Esophagus squamous epithelium (tissue), 5 donors: ENCODE results near the gene HNRNPC. TPM values are rescaled to one million over a fixed set of nuclear protein-coding genes. Genes with fewer than 3 reads are reported as not detected.
"Not testable (repeated sequence)": the region's sequence is repeated elsewhere in the genome, so short reads cannot be mapped to it uniquely, and the experiment has no call there.

ENCODE experiments used
- DNase-seq: peaks from one replicate; lab custom pipeline; 2025; lab: John Stamatoyannopoulos, UW
- H3K27ac ChIP-seq, 4 donors: fragments of 200-600 bp; sonication (generic); one replicate each; pipeline ENCODE4 v1.5.1; 2016 to 2019; ENCODE audit warnings: mild to moderate bottlenecking in 1 of 4
- H3K27me3 ChIP-seq, 4 donors: fragments of 200-600 bp; sonication (generic); 1 replicate in 3 of 4; 2 replicates in 1 of 4; pipeline versions ENCODE4 v1.5.1 to v1.6.0; 2017 to 2021; ENCODE audit warnings: antibody characterized with exemption in 1 of 4
- H3K36me3 ChIP-seq, 3 donors: fragments of 200-600 bp; sonication (generic); one replicate each; pipeline ENCODE4 v1.5.1; 2016 to 2019
- H3K4me1 ChIP-seq, 3 donors: fragments of 200-600 bp; sonication (generic); one replicate each; pipeline ENCODE4 v1.5.1; 2017 to 2019
- H3K4me3 ChIP-seq, 4 donors: fragments of 200-600 bp; sonication (generic); 1 replicate in 3 of 4; 2 replicates in 1 of 4; pipeline ENCODE4 v1.5.1; 2016 to 2019; ENCODE audit warnings: mild to moderate bottlenecking in 2 of 4, moderate library complexity in 1 of 4
- H3K9me3 ChIP-seq, 3 donors: fragments of 200-600 bp; sonication (generic); one replicate each; pipeline ENCODE4 v1.5.1; 2016 to 2019
- CTCF ChIP-seq, 6 experiments: fragments of 450-650 bp in 4 of 6; fragments of 200-600 bp in 2 of 6; sonication (generic) in 2 of 6; IDR thresholded peaks; one replicate each; pipeline ENCODE4 v1.5.1; 2016 to 2019; ENCODE audit warnings: antibody characterized with exemption in 6 of 6, mild to moderate bottlenecking in 4 of 6, moderate library complexity in 4 of 6
- POLR2A ChIP-seq, 4 donors: fragments of 450-650 bp; IDR thresholded peaks; one replicate each; pipeline ENCODE4 v1.6.1; 2017; ENCODE audit warnings: antibody characterized with exemption in 4 of 4, mild to moderate bottlenecking in 4 of 4, moderate library complexity in 3 of 4
- WGBS, 2 donors: methylation state at CpG; one replicate each; pipeline ENCODE4 v1.1.5; 2018; 5-methylcytosine and 5-hydroxymethylcytosine counted together
- intact Hi-C: fragments of 100-400 bp; cut with DNase I; formaldehyde crosslinking; loops from one replicate; pipeline ENCODE4 v1.15.0; 2022
- total RNA-seq, 4 donors: library from RNA; depleted of rRNA; stranded (reverse); fragments of >200 nt; gene quantifications; one replicate each; pipeline ENCODE4 v1.1.0, GENCODE V29; 2016
- donor health status: DM: yes; HTN: yes; CAD: no.

The HNRNPC gene
- total RNA-seq, 4 donors from 2014 or later: 252 to 651 (median 476) TPM

- no peak for DNase-seq
- H3K27me3 ChIP-seq: no peaks in the 10 kb centered on the region
- 28 to 40% methylated on average over 7 of the region's 7 CpGs for WGBS, 2 donors
- H3K4me3 ChIP-seq: peak overlapping the region in 1 of 4 donors; percentile 13
- peaks cover 11 to 90% (median 43%) of the 10 kb centered on the region in 3 donors for H3K4me1 ChIP-seq
- H3K36me3 ChIP-seq: peaks cover 4 to 98% (median 4%) of the 10 kb centered on the region in 3 donors
- no peaks in the 10 kb centered on the region for H3K9me3 ChIP-seq
- no peak for TF ChIP-seq CTCF (IDR thresholded peaks at IDR 0.05)
- TF ChIP-seq POLR2A (IDR thresholded peaks at IDR 0.05): no peak
- no peak overlapping the region for H3K27ac ChIP-seq
- intact Hi-C loops: loop anchor here (10.0 kb wide), 1 partner anchor 127 kb away; the partner anchor contains the start of gene SUPT16H
These were observed 11.8 kb downstream of the HNRNPC start for GRCh38 chr14:21257394-21257909.

- intact Hi-C loops: loop anchor here (10.0 kb wide), 1 partner anchor 128 kb away; the partner anchor contains the start of gene SUPT16H
- no peak overlapping the region for H3K4me3 ChIP-seq
- H3K9me3 ChIP-seq: no peaks in the 10 kb centered on the region
- H3K4me1 ChIP-seq: peaks cover 14 to 90% (median 42%) of the 10 kb centered on the region in 3 donors
- H3K36me3 ChIP-seq: peaks cover 0 to 98% (median 8%) of the 10 kb centered on the region in 3 donors
- no peak for DNase-seq
- TF ChIP-seq CTCF (IDR thresholded peaks at IDR 0.05) (no peak), POLR2A (IDR thresholded peaks at IDR 0.05) (no peak)
- H3K27me3 ChIP-seq: no peaks in the 10 kb centered on the region
- whole genome bisulfite sequencing, 2 donors: 79 to 84% methylated on average over 9 to 10 of the region's 10 CpGs
- H3K27ac ChIP-seq: no peak overlapping the region
These were observed 12.5 kb downstream of the HNRNPC start for GRCh38 chr14:21256539-21257393.

GRCh38 chr14:21256102-21256447 lies 13.2 kb downstream of the HNRNPC start:
- DNase-seq, H3K9me3 ChIP-seq, H3K27me3 ChIP-seq, H3K27ac ChIP-seq, H3K4me3 ChIP-seq: not testable (repeated sequence)
- Histone ChIP-seq H3K36me3 (peaks cover 0 to 98% (median 13%) of the 10 kb centered on the region in 3 donors), H3K4me1 (peaks cover 14 to 84% (median 38%) of the 10 kb centered on the region in 3 donors)
- WGBS, 2 donors: 70 to 79% methylated on average over 8 of the region's 8 CpGs
- intact Hi-C loops: loop anchor here (10.0 kb wide), 1 partner anchor 129 kb away; the partner anchor contains the start of gene SUPT16H

- no peak for DNase-seq
- Histone ChIP-seq H3K36me3 (peaks cover 0 to 98% (median 18%) of the 10 kb centered on the region in 3 donors), H3K4me1 (peaks cover 14 to 79% (median 38%) of the 10 kb centered on the region in 3 donors), H3K27me3 (no peaks in the 10 kb centered on the region), H3K4me3 (no peak overlapping the region), H3K9me3 (no peaks in the 10 kb centered on the region), H3K27ac (no peak overlapping the region)
- intact Hi-C loops: loop anchor here (10.0 kb wide), 1 partner anchor 129 kb away; the partner anchor contains the start of gene SUPT16H
- 39 to 43% methylated on average over 4 of the region's 4 CpGs for WGBS, 2 donors
- no peak for TF ChIP-seq POLR2A (IDR thresholded peaks at IDR 0.05)
- TF ChIP-seq CTCF (IDR thresholded peaks at IDR 0.05): no peak
These were observed 13.7 kb downstream of the HNRNPC start for GRCh38 chr14:21255385-21256101.

- H3K9me3 ChIP-seq: no peaks in the 10 kb centered on the region
- H3K27me3 ChIP-seq: no peaks in the 10 kb centered on the region
- no peak for DNase-seq
- peaks cover 14 to 63% (median 32%) of the 10 kb centered on the region in 3 donors for H3K4me1 ChIP-seq
- H3K36me3 ChIP-seq: peaks cover 0 to 98% (median 30%) of the 10 kb centered on the region in 3 donors
- intact Hi-C loops: loop anchor here (10.0 kb wide), 1 partner anchor 133 kb away; the partner anchor contains the start of gene SUPT16H
- TF ChIP-seq CTCF (IDR thresholded peaks at IDR 0.05) (no peak), POLR2A (IDR thresholded peaks at IDR 0.05) (no peak)
- H3K4me3 ChIP-seq: no peak overlapping the region
- WGBS, 2 donors: 79 to 86% methylated on average over 2 of the region's 2 CpGs
- no peak overlapping the region for H3K27ac ChIP-seq
These were observed 17.1 kb downstream of the HNRNPC start for GRCh38 chr14:21252149-21252548.
